ENCODE measurements around the gene USH2A. TPM values are rescaled to one million over a fixed set of nuclear protein-coding genes. Genes with fewer than 3 reads are reported as not detected.

Gene USH2A
- total and polyA plus RNA-seq, 3 donors from 2014 or later, result 1.6 to 2.5 (median 1.8) TPM

DNA sequence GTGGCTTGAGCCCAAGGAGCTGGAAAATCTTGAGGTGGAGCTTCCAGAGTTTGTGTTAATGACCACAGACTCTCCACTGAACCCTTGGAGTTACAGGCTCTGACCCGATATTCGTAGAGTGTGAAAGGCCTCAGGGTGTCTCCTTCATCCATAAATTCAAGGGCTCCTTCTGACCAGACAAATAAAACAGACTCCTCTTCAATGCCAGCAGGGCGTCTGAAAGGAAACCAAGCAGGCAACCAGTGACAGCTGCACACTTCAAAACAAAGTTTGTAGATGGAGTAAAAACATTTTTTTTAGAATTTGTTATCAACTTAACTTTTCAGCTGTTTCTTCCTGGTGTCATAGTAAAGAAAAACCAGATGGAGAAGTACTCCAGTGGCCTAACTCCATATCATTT is 695.1 kb downstream of the USH2A start:
- 21 to 48% methylated on average over 3 of the region's 3 CpGs for WGBS, 2 donors
- H3K4me3 ChIP-seq, result no peak overlapping the region
- DNase-seq, result no peak
- H3K4me1 ChIP-seq, result no peaks in the 10 kb centered on the region
- H3K27ac ChIP-seq, result no peak overlapping the region
- intact Hi-C loops (cut with DNase I; ENCODE audit: low total_unique reads), result no loop called here
- no peaks in the 10 kb centered on the region for H3K36me3 ChIP-seq (ENCODE audit: low read depth, missing control alignments)
- no peaks in the 10 kb centered on the region for H3K9me3 ChIP-seq
- TF ChIP-seq POLR2A (IDR thresholded peaks at IDR 0.05), result no peak
- TF ChIP-seq, protein P1, sequence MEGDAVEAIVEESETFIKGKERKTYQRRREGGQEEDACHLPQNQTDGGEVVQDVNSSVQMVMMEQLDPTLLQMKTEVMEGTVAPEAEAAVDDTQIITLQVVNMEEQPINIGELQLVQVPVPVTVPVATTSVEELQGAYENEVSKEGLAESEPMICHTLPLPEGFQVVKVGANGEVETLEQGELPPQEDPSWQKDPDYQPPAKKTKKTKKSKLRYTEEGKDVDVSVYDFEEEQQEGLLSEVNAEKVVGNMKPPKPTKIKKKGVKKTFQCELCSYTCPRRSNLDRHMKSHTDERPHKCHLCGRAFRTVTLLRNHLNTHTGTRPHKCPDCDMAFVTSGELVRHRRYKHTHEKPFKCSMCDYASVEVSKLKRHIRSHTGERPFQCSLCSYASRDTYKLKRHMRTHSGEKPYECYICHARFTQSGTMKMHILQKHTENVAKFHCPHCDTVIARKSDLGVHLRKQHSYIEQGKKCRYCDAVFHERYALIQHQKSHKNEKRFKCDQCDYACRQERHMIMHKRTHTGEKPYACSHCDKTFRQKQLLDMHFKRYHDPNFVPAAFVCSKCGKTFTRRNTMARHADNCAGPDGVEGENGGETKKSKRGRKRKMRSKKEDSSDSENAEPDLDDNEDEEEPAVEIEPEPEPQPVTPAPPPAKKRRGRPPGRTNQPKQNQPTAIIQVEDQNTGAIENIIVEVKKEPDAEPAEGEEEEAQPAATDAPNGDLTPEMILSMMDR (IDR thresholded peaks at IDR 0.05), result no peak
- no peaks in the 10 kb centered on the region for H3K27me3 ChIP-seq

DNA sequence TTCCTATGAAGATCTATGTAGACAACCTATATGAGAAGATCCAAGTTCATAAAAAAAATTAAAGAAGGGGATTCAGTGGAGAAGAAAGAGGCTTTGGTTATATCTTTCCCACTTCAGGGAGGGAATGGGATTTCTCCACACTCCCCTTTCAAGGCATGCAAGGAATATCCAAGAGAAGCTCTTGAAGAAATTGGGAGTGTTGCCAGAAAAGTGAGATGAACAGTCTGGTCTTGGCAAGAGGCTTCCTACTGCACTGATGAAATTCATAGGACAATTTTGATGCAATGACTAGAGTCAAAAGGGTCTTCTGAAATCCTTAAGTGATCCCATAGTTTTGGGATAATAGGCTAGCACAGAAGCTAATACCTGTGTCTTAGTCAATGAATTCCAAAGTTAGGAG is 703.1 kb downstream of the USH2A start:
- intact Hi-C loops (cut with DNase I; ENCODE audit: low total_unique reads), result no loop called here
- Histone ChIP-seq H3K9me3 (no peaks in the 10 kb centered on the region), H3K4me1 (no peaks in the 10 kb centered on the region), H3K4me3 (no peak overlapping the region), H3K27me3 (no peaks in the 10 kb centered on the region), H3K36me3 (ENCODE audit: low read depth, missing control alignments) (no peaks in the 10 kb centered on the region), H3K27ac (no peak overlapping the region)
- DNase-seq, result no peak
- no peak for TF ChIP-seq POLR2A (IDR thresholded peaks at IDR 0.05)

DNA sequence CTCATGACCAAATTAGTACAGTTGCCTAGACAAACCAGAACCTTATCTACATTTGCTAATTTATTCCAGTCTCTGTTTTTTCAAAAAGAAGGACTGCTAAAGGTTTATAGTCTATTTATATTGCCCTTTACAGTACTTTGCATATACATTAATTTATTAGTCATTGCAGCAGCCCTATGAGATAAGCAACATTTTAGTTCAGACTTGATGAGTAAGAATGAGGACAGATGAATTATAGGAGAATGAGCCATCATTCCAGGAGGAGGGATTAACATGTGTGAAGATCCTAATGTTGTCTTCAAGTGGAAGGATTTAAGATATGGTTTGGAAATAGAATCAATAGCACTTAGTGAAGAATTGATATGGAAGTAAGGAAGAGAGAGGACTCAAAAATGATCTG is 703.7 kb downstream of the USH2A start:
- intact Hi-C loops (cut with DNase I; ENCODE audit: low total_unique reads), result no loop called here
- H3K4me3 ChIP-seq, result no peak overlapping the region
- no peaks in the 10 kb centered on the region for H3K36me3 ChIP-seq (ENCODE audit: low read depth, missing control alignments)
- TF ChIP-seq, protein P1 (IDR thresholded peaks at IDR 0.05), result no peak
- TF ChIP-seq POLR2A (IDR thresholded peaks at IDR 0.05), result no peak
- H3K27me3 ChIP-seq, result no peaks in the 10 kb centered on the region
- H3K27ac ChIP-seq, result no peak overlapping the region
- DNase-seq, result no peak
- H3K9me3 ChIP-seq, result no peaks in the 10 kb centered on the region
- no peaks in the 10 kb centered on the region for H3K4me1 ChIP-seq

GRCh38 chr1:215718575-215719287 is 704.5 kb downstream of the USH2A start:
- WGBS, 2 donors, result 43 to 45% methylated on average over 3 of the region's 3 CpGs

DNA sequence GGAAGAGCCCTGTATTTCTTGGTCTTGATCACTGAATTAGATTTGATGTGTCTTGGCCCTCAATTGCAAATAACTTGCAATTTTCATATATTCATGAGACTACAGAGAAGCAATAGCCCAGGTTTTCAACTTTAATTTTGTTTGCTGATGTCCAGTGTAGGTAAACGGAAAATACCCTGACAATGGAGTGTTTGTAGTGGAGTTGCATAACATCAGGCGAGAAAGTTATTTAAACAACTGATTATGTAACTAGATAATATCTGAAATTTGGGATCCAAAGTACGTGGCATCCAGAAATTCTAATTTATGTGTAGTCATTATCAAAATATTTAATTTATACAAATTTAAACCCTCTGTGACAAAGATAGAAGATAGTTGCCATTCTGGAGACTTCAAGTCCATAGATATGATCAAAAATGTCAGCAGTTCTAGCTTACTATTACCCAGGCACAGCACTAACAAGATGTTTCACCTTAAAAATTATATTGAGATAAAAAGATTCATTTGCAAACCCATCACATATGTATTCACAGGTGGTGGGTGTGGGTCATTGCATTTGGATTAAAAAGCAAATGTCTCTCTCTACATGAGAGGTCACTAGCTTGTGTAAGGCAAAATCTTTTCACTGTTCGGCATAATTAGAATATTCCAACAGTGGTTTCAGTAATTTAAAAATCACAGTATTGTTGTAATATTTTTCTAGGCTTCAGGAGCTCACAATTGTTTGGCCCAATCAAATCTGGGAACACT is 705.4 kb downstream of the USH2A start:
- Histone ChIP-seq H3K4me1 (no peaks in the 10 kb centered on the region), H3K9me3 (no peaks in the 10 kb centered on the region), H3K36me3 (ENCODE audit: low read depth, missing control alignments) (no peaks in the 10 kb centered on the region), H3K4me3 (no peak overlapping the region), H3K27me3 (no peaks in the 10 kb centered on the region), H3K27ac (no peak overlapping the region)
- WGBS, 2 donors, result 85 to 90% methylated on average over 4 of the region's 4 CpGs
- intact Hi-C loops (cut with DNase I; ENCODE audit: low total_unique reads), result no loop called here
- no peak for TF ChIP-seq POLR2A (IDR thresholded peaks at IDR 0.05)
- TF ChIP-seq, protein P1 (IDR thresholded peaks at IDR 0.05), result no peak
- DNase-seq, result no peak

More at GRCh38 chr1:215718575-215719287, 704.5 kb downstream of the USH2A start:
- no peak overlapping the region for H3K27ac ChIP-seq
- no peaks in the 10 kb centered on the region for H3K36me3 ChIP-seq (ENCODE audit: low read depth, missing control alignments)
- intact Hi-C loops (cut with DNase I; ENCODE audit: low total_unique reads), result no loop called here
- no peaks in the 10 kb centered on the region for H3K27me3 ChIP-seq
- H3K9me3 ChIP-seq, result no peaks in the 10 kb centered on the region
- TF ChIP-seq, protein P1 (IDR thresholded peaks at IDR 0.05), result no peak
- no peak for TF ChIP-seq POLR2A (IDR thresholded peaks at IDR 0.05)
- DNase-seq, result no peak
- H3K4me1 ChIP-seq, result no peaks in the 10 kb centered on the region
- no peak overlapping the region for H3K4me3 ChIP-seq

Data from testis (tissue), 3 donors.